ENCODE measurements around the gene PAK4. TPM values are rescaled to one million over a fixed set of nuclear protein-coding genes. Genes with fewer than 3 reads are reported as not detected.

Gene PAK4
- total and polyA plus RNA-seq, 2 donors from 2014 or later = 52.5 to 55.6 TPM

DNA sequence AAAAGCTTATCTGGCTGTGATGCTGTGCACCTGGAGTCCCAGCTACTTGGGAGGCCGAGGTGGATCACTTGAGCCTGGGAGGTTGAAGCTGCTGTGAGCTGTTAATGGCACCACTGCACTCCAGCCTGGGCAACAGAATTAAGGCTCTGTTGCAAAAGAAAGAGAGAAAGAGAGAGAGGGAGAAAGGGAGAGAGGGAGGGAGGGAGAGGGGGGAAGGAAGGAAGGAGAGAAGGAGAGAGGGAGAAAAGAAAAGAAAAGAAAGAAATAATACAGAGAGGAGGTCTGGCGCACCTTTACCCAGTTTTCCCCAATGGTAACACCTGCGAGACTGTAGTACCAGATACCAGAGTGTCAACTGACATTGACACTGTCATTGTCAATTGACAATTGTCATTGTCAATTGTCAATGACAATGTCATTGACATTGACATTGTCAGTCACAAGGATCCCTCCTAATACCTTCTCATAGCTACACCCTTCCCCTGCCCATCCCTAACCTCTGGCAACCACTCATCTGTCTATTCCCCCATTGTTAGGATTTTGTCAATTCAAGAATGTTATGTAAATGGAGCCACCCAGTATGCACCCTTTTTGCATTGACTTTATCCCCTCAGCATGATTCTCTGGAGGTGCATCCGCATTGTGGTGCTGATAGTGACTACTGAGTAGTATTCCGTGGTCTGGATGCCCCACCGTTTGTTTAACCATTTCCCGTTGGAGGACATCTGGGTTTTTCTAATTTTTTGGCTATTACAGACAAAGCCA is 21.3 kb downstream of the PAK4 start:
- no peak for DNase-seq
- Histone ChIP-seq H3K4me1 (ENCODE audit: control insufficient read depth in 2 of 3, insufficient read depth in 2 of 3, low read depth in 1 of 3, low read length in 3 of 3) (peaks cover 0 to 28% (median 9%) of the 10 kb centered on the region in 3 donors), H3K36me3 (ENCODE audit: control insufficient read depth in 2 of 3, insufficient read depth in 3 of 3, low read length in 3 of 3) (peaks cover 0 to 3% (median 0%) of the 10 kb centered on the region in 3 donors), H3K4me3 (ENCODE audit: low read length in 3 of 3) (no peak overlapping the region), H3K27me3 (ENCODE audit: control insufficient read depth, insufficient read depth, low read length) (no peaks in the 10 kb centered on the region), H3K27ac (ENCODE audit: low read depth in 2 of 2, low read length in 2 of 2) (no peak overlapping the region), H3K9me3 (ENCODE audit: control insufficient read depth in 2 of 3, insufficient read depth in 1 of 3, low read length in 3 of 3) (no peaks in the 10 kb centered on the region), H3K9ac (ENCODE audit: low read length in 3 of 3) (no peak overlapping the region)
- no peak for FAIRE-seq
- TF ChIP-seq, protein P1, sequence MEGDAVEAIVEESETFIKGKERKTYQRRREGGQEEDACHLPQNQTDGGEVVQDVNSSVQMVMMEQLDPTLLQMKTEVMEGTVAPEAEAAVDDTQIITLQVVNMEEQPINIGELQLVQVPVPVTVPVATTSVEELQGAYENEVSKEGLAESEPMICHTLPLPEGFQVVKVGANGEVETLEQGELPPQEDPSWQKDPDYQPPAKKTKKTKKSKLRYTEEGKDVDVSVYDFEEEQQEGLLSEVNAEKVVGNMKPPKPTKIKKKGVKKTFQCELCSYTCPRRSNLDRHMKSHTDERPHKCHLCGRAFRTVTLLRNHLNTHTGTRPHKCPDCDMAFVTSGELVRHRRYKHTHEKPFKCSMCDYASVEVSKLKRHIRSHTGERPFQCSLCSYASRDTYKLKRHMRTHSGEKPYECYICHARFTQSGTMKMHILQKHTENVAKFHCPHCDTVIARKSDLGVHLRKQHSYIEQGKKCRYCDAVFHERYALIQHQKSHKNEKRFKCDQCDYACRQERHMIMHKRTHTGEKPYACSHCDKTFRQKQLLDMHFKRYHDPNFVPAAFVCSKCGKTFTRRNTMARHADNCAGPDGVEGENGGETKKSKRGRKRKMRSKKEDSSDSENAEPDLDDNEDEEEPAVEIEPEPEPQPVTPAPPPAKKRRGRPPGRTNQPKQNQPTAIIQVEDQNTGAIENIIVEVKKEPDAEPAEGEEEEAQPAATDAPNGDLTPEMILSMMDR (IDR thresholded peaks at IDR 0.05; ENCODE audit: borderline replicate concordance, extremely low read depth, insufficient read depth) = no peak
- intact Hi-C loops (cut with DNase I) = no loop called here

DNA sequence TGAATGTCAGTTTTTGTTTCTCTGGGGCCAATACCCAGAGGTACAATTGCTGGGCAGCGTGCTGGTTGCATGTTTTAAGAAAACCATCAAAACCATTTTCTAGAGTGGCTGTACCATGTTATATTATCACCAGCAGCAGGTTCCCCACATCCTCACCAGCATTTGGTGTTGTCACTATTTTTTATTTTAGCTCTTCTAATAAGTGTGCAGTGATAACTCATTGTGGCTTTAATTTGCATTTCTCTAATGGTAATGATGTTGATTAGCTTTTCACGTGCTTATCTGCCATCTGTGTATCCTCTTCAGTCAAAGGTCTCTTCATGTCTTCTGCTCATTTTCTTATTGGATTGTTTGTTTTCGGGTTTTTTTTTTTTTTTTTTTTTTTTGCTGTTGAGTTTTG is 21.9 kb downstream of the PAK4 start:
- no peaks in the 10 kb centered on the region for H3K9me3 ChIP-seq (ENCODE audit: control insufficient read depth in 2 of 3, insufficient read depth in 1 of 3, low read length in 3 of 3)
- no peak overlapping the region for H3K9ac ChIP-seq (ENCODE audit: low read length in 3 of 3)
- H3K27me3 ChIP-seq (ENCODE audit: control insufficient read depth, insufficient read depth, low read length) = no peaks in the 10 kb centered on the region
- DNase-seq (no peak), FAIRE-seq (no peak)
- peaks cover 0 to 3% (median 0%) of the 10 kb centered on the region in 3 donors for H3K36me3 ChIP-seq (ENCODE audit: control insufficient read depth in 2 of 3, insufficient read depth in 3 of 3, low read length in 3 of 3)
- no peak overlapping the region for H3K27ac ChIP-seq (ENCODE audit: low read depth in 2 of 2, low read length in 2 of 2)
- H3K4me3 ChIP-seq (ENCODE audit: low read length in 3 of 3) = no peak overlapping the region
- intact Hi-C loops (cut with DNase I) = no loop called here
- H3K4me1 ChIP-seq (ENCODE audit: control insufficient read depth in 2 of 3, insufficient read depth in 2 of 3, low read depth in 1 of 3, low read length in 3 of 3) = peaks cover 0 to 27% (median 9%) of the 10 kb centered on the region in 3 donors
- TF ChIP-seq, protein P1 (IDR thresholded peaks at IDR 0.05; ENCODE audit: borderline replicate concordance, extremely low read depth, insufficient read depth) = no peak

DNA sequence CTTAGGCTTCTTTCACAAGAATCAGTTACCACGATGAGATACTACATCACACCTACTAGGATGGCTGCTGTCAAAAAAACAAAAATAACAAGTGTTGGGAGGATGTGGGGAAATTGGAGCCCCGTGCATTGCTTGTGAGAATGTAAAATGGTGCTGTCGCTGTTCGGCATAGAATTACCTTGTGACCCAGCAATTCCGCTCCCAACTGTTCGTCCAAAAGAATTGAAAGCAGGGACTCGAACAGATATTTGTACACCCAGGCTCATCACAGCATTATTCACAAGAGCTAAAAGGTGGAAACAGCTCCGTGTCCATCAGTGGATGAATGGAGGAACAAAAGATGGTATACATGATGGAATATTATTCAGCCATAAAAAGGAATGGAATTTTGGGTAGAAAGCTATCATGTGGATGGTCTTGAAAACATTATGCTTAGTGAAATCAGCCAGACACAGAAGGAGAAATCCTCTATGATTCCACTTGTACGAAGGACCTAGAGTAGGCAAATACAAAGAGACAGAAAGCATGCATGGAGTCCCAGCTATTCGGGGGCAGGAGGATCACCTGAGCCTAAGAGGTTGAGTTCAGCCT is 23.4 kb downstream of the PAK4 start:
- no peak overlapping the region for H3K4me3 ChIP-seq (ENCODE audit: low read length in 3 of 3)
- H3K27me3 ChIP-seq (ENCODE audit: control insufficient read depth, insufficient read depth, low read length) = no peaks in the 10 kb centered on the region
- FAIRE-seq = no peak

More for the DNA sequence above, 23.4 kb downstream of the PAK4 start:
- Histone ChIP-seq H3K4me1 (ENCODE audit: control insufficient read depth in 2 of 3, insufficient read depth in 2 of 3, low read depth in 1 of 3, low read length in 3 of 3) (peaks cover 0 to 29% (median 14%) of the 10 kb centered on the region in 3 donors), H3K9me3 (ENCODE audit: control insufficient read depth in 2 of 3, insufficient read depth in 1 of 3, low read length in 3 of 3) (no peaks in the 10 kb centered on the region), H3K27ac (ENCODE audit: low read depth in 2 of 2, low read length in 2 of 2) (no peak overlapping the region), H3K36me3 (ENCODE audit: control insufficient read depth in 2 of 3, insufficient read depth in 3 of 3, low read length in 3 of 3) (peaks cover 0 to 3% (median 0%) of the 10 kb centered on the region in 3 donors), H3K9ac (ENCODE audit: low read length in 3 of 3) (no peak overlapping the region)
- DNase-seq = no peak
- TF ChIP-seq, protein P1 (IDR thresholded peaks at IDR 0.05; ENCODE audit: borderline replicate concordance, extremely low read depth, insufficient read depth) = no peak
- intact Hi-C loops (cut with DNase I) = no loop called here
